ENCODE results near the gene SCARB2. TPM values are rescaled to one million over a fixed set of nuclear protein-coding genes. Genes with fewer than 3 reads are reported as not detected.

Gene SCARB2
- total and polyA plus RNA-seq, 2 experiments from 2014 or later, result 17.7 to 41.0 TPM

DNA sequence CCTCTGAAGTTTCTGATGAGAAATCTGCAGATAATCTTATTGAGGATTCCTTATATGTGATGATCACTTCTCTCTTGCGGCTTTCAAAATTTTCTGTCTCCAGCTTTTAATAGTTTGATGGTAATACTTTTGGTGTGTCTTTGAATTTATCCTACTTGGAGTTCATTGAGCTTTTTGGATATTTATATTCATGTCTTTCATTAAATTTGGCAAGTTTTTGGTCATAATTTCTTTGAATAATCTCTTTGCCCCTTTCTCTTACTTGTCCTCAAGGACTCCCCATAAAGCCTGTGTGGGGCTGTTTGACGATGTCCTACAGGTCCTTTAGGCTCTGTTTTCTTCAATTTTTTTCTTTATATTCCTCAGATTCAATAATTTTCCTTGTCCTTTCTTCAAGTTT is 26.6 kb upstream of the SCARB2 start:
- no peaks in the 10 kb centered on the region for H3F3A ChIP-seq (replicated peaks; ENCODE audit: low read depth)
- H3K27me3 ChIP-seq (ENCODE audit: insufficient read depth), result no peaks in the 10 kb centered on the region
- no peak overlapping the region for H3K4me2 ChIP-seq
- peaks cover 10% of the 10 kb centered on the region for H3K9me3 Mint-ChIP-seq
- no peaks in the 10 kb centered on the region for H3K36me3 Mint-ChIP-seq (ENCODE audit: low read depth)
- peaks cover 7% of the 10 kb centered on the region for H3K27me3 Mint-ChIP-seq (ENCODE audit: insufficient read depth, low read depth, poor library complexity)
- peaks cover 13% of the 10 kb centered on the region for H3K4me1 Mint-ChIP-seq
- ATAC-seq (no peak), DNase-seq (ENCODE audit: low spot score) (no peak)
- peaks cover 8% of the 10 kb centered on the region for H3K4me1 ChIP-seq (ENCODE audit: insufficient read depth)
- TF ChIP-seq STAT1 (IDR thresholded peaks at IDR 0.05; ENCODE audit: unreplicated experiment), result no peak
- TF ChIP-seq CREB1 (CRISPR knock-in tag; IDR thresholded peaks at IDR 0.05; ENCODE audit: low read depth), result no peak
- TF ChIP-seq JUNB (IDR thresholded peaks at IDR 0.05; ENCODE audit: unreplicated experiment), result no peak
- TF ChIP-seq REST (IDR thresholded peaks at IDR 0.05; ENCODE audit: unreplicated experiment), result no peak
- no peak for TF ChIP-seq NANOG (IDR thresholded peaks at IDR 0.05; ENCODE audit: borderline replicate concordance)
- no peak for TF ChIP-seq POLR2AphosphoS5 (IDR thresholded peaks at IDR 0.05; ENCODE audit: low read depth)
- TF ChIP-seq EZH2phosphoT487 (IDR thresholded peaks at IDR 0.05; ENCODE audit: unreplicated experiment), result no peak
- TF ChIP-seq, protein P1, sequence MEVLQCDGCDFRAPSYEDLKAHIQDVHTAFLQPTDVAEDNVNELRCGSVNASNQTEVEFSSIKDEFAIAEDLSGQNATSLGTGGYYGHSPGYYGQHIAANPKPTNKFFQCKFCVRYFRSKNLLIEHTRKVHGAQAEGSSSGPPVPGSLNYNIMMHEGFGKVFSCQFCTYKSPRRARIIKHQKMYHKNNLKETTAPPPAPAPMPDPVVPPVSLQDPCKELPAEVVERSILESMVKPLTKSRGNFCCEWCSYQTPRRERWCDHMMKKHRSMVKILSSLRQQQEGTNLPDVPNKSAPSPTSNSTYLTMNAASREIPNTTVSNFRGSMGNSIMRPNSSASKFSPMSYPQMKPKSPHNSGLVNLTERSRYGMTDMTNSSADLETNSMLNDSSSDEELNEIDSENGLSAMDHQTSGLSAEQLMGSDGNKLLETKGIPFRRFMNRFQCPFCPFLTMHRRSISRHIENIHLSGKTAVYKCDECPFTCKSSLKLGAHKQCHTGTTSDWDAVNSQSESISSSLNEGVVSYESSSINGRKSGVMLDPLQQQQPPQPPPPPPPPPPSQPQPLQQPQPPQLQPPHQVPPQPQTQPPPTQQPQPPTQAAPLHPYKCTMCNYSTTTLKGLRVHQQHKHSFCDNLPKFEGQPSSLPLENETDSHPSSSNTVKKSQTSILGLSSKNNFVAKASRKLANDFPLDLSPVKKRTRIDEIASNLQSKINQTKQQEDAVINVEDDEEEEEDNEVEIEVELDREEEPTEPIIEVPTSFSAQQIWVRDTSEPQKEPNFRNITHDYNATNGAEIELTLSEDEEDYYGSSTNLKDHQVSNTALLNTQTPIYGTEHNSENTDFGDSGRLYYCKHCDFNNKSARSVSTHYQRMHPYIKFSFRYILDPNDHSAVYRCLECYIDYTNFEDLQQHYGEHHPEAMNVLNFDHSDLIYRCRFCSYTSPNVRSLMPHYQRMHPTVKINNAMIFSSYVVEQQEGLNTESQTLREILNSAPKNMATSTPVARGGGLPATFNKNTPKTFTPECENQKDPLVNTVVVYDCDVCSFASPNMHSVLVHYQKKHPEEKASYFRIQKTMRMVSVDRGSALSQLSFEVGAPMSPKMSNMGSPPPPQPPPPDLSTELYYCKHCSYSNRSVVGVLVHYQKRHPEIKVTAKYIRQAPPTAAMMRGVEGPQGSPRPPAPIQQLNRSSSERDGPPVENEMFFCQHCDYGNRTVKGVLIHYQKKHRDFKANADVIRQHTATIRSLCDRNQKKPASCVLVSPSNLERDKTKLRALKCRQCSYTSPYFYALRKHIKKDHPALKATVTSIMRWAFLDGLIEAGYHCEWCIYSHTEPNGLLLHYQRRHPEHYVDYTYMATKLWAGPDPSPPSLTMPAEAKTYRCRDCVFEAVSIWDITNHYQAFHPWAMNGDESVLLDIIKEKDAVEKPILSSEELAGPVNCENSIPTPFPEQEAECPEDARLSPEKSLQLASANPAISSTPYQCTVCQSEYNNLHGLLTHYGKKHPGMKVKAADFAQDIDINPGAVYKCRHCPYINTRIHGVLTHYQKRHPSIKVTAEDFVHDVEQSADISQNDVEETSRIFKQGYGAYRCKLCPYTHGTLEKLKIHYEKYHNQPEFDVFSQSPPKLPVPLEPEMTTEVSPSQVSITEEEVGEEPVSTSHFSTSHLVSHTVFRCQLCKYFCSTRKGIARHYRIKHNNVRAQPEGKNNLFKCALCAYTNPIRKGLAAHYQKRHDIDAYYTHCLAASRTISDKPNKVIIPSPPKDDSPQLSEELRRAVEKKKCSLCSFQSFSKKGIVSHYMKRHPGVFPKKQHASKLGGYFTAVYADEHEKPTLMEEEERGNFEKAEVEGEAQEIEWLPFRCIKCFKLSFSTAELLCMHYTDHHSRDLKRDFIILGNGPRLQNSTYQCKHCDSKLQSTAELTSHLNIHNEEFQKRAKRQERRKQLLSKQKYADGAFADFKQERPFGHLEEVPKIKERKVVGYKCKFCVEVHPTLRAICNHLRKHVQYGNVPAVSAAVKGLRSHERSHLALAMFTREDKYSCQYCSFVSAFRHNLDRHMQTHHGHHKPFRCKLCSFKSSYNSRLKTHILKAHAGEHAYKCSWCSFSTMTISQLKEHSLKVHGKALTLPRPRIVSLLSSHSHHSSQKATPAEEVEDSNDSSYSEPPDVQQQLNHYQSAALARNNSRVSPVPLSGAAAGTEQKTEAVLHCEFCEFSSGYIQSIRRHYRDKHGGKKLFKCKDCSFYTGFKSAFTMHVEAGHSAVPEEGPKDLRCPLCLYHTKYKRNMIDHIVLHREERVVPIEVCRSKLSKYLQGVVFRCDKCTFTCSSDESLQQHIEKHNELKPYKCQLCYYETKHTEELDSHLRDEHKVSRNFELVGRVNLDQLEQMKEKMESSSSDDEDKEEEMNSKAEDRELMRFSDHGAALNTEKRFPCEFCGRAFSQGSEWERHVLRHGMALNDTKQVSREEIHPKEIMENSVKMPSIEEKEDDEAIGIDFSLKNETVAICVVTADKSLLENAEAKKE (CRISPR knock-in tag; IDR thresholded peaks at IDR 0.05), result no peak
- TF ChIP-seq ZNF331 (CRISPR knock-in tag; IDR thresholded peaks at IDR 0.05; ENCODE audit: low read depth), result no peak
- no peak for TF ChIP-seq ZNF114 (CRISPR knock-in tag; IDR thresholded peaks at IDR 0.05)
- TF ChIP-seq, protein P2, sequence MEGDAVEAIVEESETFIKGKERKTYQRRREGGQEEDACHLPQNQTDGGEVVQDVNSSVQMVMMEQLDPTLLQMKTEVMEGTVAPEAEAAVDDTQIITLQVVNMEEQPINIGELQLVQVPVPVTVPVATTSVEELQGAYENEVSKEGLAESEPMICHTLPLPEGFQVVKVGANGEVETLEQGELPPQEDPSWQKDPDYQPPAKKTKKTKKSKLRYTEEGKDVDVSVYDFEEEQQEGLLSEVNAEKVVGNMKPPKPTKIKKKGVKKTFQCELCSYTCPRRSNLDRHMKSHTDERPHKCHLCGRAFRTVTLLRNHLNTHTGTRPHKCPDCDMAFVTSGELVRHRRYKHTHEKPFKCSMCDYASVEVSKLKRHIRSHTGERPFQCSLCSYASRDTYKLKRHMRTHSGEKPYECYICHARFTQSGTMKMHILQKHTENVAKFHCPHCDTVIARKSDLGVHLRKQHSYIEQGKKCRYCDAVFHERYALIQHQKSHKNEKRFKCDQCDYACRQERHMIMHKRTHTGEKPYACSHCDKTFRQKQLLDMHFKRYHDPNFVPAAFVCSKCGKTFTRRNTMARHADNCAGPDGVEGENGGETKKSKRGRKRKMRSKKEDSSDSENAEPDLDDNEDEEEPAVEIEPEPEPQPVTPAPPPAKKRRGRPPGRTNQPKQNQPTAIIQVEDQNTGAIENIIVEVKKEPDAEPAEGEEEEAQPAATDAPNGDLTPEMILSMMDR (conservative IDR thresholded peaks at IDR 0.05; ENCODE audit: low read depth in 2 of 2), result no peak
- TF ChIP-seq EZH2 (IDR thresholded peaks at IDR 0.05; ENCODE audit: low read depth, unreplicated experiment), result no peak
- TF ChIP-seq ETS1 (IDR thresholded peaks at IDR 0.05), result no peak
- no peak overlapping the region for H2AFZ ChIP-seq
- no peaks in the 10 kb centered on the region for H4K20me1 ChIP-seq (replicated peaks; ENCODE audit: insufficient read depth)
- no peak overlapping the region for H3K4me3 ChIP-seq
- H3K9me2 ChIP-seq (ENCODE audit: insufficient read depth), result no peaks in the 10 kb centered on the region
- H3K27ac Mint-ChIP-seq, result no peak overlapping the region
- no peaks in the 10 kb centered on the region for H3K79me2 ChIP-seq (replicated peaks; ENCODE audit: insufficient read depth)
- H3K4me3 Mint-ChIP-seq, result no peak overlapping the region
- H3K36me3 ChIP-seq (ENCODE audit: insufficient read depth), result no peaks in the 10 kb centered on the region
- no peak overlapping the region for H3K27ac ChIP-seq (ENCODE audit: low read depth)
